HG02763 (cell line): ENCODE measurements around the gene DNAI1.

ENCODE experiments used
- ATAC-seq: cut with Tn5 transposase; IDR thresholded peaks from one replicate; pipeline ENCODE4 v1.9.1; 2021; ENCODE audit warnings: mild to moderate bottlenecking, moderate library complexity; ENCODE audit not compliant: unreplicated experiment

Gene DNAI1

DNA sequence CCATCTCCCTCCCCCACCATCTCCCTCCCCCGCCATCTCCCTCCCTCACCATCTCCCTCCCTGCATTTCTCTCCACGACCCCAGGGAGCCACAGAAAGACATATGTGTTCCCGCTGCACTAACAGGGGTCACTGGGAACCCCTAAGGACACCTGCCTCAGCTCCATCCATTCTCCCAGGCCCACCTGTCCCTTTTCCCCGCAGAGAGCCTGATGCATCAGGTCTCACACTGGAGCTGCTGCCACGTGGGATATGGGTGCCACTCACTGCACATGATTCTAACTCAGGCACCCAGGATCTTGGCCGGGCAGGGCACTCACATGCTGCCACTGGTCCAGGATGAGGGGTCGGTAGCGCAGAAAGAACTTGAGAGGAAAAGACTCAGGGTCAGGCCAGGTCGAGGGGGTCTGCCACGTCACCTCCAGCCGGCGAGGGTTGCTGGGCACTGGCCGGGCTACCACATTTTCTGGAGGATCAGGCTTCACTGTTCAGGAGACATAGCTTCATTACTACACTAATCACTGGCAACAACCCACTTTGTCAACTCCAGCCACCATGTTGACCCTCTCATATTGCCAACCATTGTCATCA lies 97.4 kb downstream of the DNAI1 start:
- ATAC-seq, result no peak

GRCh38 chr9:34556949-34557348 lies 98.3 kb downstream of the DNAI1 start:
- no peak for ATAC-seq

DNA sequence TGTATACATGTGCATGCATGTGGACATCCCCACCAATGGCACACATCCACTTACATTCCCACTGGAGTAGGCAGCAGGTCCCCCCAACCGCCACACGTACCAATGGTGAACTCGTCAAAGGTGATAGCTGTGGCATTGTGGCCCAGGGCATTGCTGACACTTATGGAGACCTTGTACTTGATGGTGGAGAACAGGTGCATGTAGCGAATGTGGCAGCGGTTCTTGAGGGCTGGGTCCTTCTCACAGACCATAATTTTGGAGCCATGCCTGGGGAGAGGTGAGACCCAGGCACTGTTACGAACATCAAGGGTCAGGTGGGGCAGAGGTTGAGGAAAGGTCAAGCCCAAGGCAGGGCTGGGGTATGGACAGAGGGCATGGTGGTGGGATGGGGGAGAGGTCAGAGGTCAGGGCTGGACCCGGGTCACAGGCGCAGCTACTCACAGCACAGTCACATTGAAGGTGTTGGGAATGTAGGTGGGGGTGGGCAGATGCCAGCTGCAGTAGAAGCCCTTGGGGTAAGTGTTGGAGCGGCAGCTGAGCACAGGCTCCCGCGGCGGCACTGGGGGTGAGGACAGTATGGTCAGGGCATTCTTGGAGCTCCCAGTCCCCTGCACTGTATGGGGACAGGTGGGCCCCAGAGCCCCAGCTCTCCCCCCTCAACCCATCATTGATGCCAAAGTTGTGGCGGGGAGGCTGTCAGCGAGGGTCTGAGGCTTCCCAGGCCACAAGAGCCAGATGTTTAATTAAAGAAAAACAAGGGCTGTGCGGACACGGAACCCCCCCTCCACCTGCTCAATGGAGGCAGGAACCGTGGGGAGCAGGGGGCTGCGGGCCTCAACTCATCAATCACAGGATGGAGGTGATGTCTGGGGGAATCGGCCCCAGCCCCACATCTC lies 99.1 kb downstream of the DNAI1 start:
- ATAC-seq, result no peak

DNA sequence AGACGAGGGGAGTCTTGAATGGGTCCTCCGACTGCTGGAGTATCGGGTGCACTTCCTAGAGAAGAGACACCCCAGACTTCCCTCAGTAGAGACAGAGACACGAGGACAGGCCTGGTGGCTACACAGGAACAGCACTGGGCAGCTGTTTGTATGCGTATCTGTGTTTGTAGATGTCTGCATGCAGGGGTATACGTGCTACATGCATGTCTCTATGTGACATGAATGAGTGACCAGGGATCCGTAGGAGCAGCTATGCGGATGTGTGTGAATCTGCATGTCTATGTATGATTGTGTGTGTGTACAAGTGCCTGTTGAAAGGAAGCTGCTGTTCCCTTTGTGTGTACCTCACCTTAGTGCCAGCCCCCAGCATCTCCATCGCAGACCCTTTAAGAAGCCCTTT lies 99.8 kb downstream of the DNAI1 start:
- no peak for ATAC-seq

GRCh38 chr9:34558919-34559623 lies 100.5 kb downstream of the DNAI1 start:
- no peak for ATAC-seq

- ATAC-seq, result no peak
Observed at GRCh38 chr9:34559624-34560455, 101.2 kb downstream of the DNAI1 start.

DNA sequence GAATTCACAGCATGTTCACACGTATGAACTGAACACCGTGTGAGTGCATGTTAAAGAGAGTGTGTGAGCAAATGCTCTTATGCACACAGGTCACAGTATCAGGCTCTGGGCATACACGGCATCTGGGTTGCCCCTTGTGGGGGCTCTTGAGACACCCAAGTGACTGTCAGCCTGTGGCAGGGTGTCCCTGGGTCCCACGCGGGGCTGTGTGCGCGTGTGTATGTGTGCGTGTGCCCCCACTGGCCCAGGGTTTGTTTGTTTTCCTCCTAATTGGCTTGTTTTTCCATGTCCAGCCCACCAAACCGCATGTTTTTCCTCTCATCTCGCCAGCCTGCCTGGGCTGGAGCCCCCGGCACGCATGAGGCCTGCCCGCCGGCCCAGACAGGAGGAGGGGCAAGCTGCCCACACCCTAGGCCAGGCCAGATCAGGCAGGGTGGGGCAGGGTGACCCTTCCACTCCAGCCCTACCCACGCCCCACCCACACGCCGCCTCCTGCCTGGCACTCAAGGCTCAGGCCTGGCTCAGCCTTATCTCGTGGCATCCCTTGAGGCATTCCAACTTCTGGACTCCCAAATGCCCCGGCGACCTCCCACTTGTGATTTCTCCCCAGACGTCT lies 102.1 kb downstream of the DNAI1 start:
- ATAC-seq, result no peak

DNA sequence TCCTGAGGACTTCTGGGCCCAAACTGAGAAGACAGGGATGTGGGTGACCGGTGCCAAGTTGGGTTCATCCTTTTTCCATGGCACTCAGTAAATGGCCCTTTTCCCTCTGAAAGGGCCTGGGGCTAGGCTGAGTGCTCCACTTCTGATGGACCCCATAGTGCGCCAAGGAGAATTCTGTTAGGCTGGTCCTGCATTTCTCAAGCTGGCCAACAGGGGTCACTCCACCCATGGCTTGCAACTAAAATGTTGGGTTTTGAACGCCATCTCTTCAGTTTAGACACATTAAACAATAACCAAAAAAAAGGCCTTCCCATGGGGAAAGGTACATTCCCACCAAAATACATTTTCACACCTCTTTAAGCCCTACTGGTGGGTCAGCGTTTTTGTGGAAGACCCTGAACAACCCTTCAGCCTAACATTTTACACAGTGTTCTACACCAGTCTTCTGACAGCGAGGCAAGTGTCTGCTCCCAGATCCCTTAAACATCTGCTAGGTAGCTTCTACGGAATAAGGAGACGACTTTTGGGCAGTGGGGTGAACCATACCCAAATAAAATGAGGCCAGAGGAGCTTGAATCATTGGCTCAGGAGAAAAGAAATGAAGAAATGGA lies 103.6 kb downstream of the DNAI1 start:
- ATAC-seq, result no peak

- ATAC-seq, result no peak
Observed at GRCh38 chr9:34563262-34563661, 104.7 kb downstream of the DNAI1 start.

GRCh38 chr9:34564617-34565016 lies 106.0 kb downstream of the DNAI1 start:
- ATAC-seq, result no peak

DNA sequence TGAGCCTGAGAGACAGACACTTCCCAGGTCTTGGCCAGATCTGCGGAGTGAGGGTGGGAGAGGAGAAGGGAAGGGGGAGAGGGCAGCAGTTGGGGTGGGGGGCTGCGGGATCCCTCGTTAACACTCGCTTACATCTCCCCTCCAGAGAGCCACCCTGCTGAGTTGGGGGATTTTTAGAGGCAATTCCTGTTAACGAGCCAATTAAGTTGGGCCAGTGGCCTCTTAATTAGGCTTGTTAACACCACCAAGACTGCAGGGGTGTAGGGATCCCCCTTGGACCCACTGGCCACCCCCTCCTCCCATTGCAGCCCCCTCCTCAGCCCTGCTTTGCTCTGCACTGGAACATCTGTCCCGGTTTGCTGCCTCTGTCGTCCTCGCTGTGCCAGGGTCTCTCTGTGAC lies 107.3 kb downstream of the DNAI1 start:
- no peak for ATAC-seq

DNA sequence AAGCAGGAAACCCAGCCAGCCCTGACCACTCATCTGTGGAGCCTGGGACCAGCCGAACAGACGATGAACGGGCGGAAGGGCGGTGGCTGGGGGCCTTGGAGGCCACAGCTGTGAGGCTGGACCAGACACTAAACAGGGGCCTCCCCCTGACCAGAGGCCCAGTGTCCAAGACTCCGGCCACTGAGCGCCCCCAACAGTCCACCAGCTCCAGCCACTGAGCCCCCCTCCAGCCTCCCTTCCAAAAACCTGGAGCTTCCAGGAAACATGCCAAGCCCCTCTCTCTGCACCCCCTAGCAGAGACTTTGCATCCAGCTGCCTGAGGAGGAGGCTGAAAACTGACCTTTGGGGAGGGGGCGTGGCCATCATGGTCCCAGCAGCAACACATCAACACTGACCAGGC lies 107.7 kb downstream of the DNAI1 start:
- ATAC-seq, result no peak

GRCh38 chr9:34566972-34567371 lies 108.4 kb downstream of the DNAI1 start:
- ATAC-seq, result no peak

DNA sequence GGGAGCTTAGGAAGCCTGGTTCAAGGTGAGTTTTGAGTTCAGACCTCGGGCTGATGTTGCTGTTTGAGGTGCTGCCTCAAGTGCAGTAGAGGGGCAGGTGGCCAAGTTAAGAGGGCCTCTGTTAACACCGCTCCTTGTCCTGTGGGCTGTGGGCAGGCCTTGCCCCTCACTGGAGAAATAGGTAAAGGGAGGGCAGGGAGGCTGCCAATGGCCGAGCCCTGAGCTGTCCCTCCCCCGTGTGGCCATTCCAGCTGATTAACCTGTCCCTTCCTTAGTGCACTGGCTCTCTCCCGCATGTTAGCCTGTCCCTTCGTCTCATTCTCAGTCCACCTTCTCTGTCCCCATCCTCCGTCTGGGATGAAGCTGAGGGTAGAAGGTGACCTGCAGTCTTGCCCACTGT lies 109.5 kb downstream of the DNAI1 start:
- no peak for ATAC-seq

DNA sequence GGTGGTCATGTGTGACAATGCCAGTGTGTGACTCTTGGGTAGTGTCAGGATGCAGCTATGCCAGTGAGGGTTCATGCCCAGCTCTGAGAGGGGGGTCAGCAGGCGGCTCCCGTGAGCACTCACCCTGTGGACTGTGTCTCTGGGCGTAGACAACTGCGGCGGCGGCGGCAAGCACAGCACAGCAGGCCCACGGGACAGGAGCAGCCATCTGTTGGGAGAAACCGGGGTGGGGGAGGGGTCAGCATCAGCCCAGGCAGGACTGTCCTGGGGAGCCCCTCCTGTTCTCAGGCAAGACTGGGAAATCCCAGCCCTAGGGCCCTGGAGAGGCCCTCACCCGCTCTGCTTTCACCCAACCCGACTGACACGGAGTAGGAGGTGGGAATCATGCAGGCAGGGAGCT lies 110.2 kb downstream of the DNAI1 start:
- no peak for ATAC-seq

GRCh38 chr9:34570376-34570775 lies 111.8 kb downstream of the DNAI1 start:
- ATAC-seq, result no peak
